Smooth muscle cell (in vitro differentiated cells): ENCODE data around the gene DNMBP. TPM values are rescaled to one million over a fixed set of nuclear protein-coding genes. Genes with fewer than 3 reads are reported as not detected.
A peak's percentile ranks its signal among the peaks of the same experiment; 100 is the strongest.

ENCODE experiments used
- DNase-seq: peaks from one replicate; lab custom pipeline; 2025; ENCODE audit not compliant: unreplicated experiment; lab: John Stamatoyannopoulos, UW
- H2AFZ ChIP-seq: fragments of 200-600 bp; sonication (generic); 2 replicates; pipeline ENCODE4 v1.6.0; 2016; ENCODE audit warnings: antibody characterized with exemption, low read depth, mild to moderate bottlenecking
- H3F3A ChIP-seq: fragments of 200-600 bp; sonication (generic); 2 replicates; pipeline ENCODE4 v1.6.0; 2017; ENCODE audit warnings: antibody characterized with exemption, low read depth
- H3K27ac ChIP-seq: fragments of 200-600 bp; sonication (generic); 2 replicates; pipeline ENCODE4 v1.5.1; 2016; ENCODE audit warnings: low read depth, mild to moderate bottlenecking
- H3K27me3 ChIP-seq: fragments of 200-600 bp; sonication (generic); 2 replicates; pipeline ENCODE4 v1.6.1; 2016; ENCODE audit warnings: low read depth, mild to moderate bottlenecking
- H3K36me3 ChIP-seq: fragments of 200-600 bp; sonication (generic); 2 replicates; pipeline ENCODE4 v1.5.1; 2016; ENCODE audit warnings: low read depth
- H3K4me1 ChIP-seq: fragments of 200-600 bp; sonication (generic); 2 replicates; pipeline ENCODE4 v1.5.1; 2016; ENCODE audit warnings: low read depth
- H3K4me2 ChIP-seq: fragments of 200-600 bp; sonication (generic); 2 replicates; pipeline ENCODE4 v1.6.0; 2016; ENCODE audit warnings: mild to moderate bottlenecking
- H3K4me3 ChIP-seq: fragments of 200-600 bp; sonication (generic); 2 replicates; pipeline ENCODE4 v1.5.1; 2016; ENCODE audit warnings: mild to moderate bottlenecking
- H3K79me2 ChIP-seq: fragments of 200-600 bp; sonication (generic); 2 replicates; pipeline ENCODE4 v1.6.0; 2016; ENCODE audit warnings: low read depth, mild to moderate bottlenecking
- H3K9ac ChIP-seq: fragments of 200-600 bp; sonication (generic); 2 replicates; pipeline ENCODE4 v1.6.0; 2016; ENCODE audit warnings: low read depth
- H3K9me3 ChIP-seq: fragments of 200-600 bp; sonication (generic); replicated peaks from 2 replicates; pipeline ENCODE4 v1.5.1; 2016; ENCODE audit warnings: low read depth
- H4K20me1 ChIP-seq: fragments of 200-600 bp; sonication (generic); 2 replicates; pipeline ENCODE4 v1.6.0; 2016; ENCODE audit warnings: low read depth
- WGBS: methylation state at CpG from one replicate; pipeline ENCODE4 v1.1.7; 2016; ENCODE audit warnings: low lambda C conversion rate; 5-methylcytosine and 5-hydroxymethylcytosine counted together
- polyA plus RNA-seq: library from polyadenylated mRNA; unstranded; fragments of >200 nt; fragmentation: Nextera tagmentation; extraction: Ambion mirVana; gene quantifications from 2 replicates; pipeline ENCODE4 v1.2.1, GENCODE V29; 2016
- total RNA-seq: library from RNA; depleted of rRNA; stranded (reverse); fragments of >200 nt; gene quantifications from 2 replicates; pipeline ENCODE4 v1.2.3, GENCODE V29; 2014
- TF ChIP-seq, protein P1 (sequence below): fragments of 200-600 bp; sonication (generic); IDR thresholded peaks from 2 replicates; pipeline ENCODE4 v1.5.1; 2017; ENCODE audit warnings: borderline replicate concordance, mild to moderate bottlenecking, antibody characterized with exemption; ENCODE audit not compliant: insufficient read depth, poor library complexity, severe bottlenecking

Gene DNMBP
- total and polyA plus RNA-seq, 2 experiments from 2014 or later, result 9.4 to 17.9 TPM

DNA sequence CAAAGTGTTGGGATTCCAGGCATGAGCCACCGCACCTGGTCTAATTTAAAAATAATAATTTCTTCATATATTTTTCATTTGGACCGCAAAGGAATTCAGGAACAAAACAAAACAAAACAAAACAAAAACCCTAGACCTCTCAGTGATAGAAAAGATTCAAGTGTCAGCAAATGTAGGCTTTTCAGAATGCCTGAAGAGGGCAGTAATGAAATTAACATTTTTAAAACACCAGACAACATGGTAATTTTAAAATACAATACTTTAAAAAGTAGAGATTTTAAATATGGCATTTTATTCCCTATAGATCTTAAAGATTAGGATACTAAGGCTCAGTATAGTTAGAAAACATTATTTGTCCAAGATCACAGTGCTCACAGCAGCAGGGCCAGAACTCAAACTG, 36.6 kb downstream of the DNMBP start:
- H3K4me2 ChIP-seq, result no peak overlapping the region
- no peak overlapping the region for H3K9ac ChIP-seq
- peaks cover 18% of the 10 kb centered on the region for H3K4me1 ChIP-seq
- H4K20me1 ChIP-seq, result no peaks in the 10 kb centered on the region
- no peaks in the 10 kb centered on the region for H3K9me3 ChIP-seq
- no peaks in the 10 kb centered on the region for H3K27me3 ChIP-seq
- H3K4me3 ChIP-seq, result no peak overlapping the region
- peaks cover 6% of the 10 kb centered on the region for H3K36me3 ChIP-seq
- no peak overlapping the region for H2AFZ ChIP-seq
- DNase-seq, result no peak
- WGBS, result 95% methylated on average over 2 of the region's 2 CpGs
- peaks cover 71% of the 10 kb centered on the region for H3K79me2 ChIP-seq
- H3K27ac ChIP-seq, result no peak overlapping the region
- peaks cover 28% of the 10 kb centered on the region for H3F3A ChIP-seq
- TF ChIP-seq, protein P1, sequence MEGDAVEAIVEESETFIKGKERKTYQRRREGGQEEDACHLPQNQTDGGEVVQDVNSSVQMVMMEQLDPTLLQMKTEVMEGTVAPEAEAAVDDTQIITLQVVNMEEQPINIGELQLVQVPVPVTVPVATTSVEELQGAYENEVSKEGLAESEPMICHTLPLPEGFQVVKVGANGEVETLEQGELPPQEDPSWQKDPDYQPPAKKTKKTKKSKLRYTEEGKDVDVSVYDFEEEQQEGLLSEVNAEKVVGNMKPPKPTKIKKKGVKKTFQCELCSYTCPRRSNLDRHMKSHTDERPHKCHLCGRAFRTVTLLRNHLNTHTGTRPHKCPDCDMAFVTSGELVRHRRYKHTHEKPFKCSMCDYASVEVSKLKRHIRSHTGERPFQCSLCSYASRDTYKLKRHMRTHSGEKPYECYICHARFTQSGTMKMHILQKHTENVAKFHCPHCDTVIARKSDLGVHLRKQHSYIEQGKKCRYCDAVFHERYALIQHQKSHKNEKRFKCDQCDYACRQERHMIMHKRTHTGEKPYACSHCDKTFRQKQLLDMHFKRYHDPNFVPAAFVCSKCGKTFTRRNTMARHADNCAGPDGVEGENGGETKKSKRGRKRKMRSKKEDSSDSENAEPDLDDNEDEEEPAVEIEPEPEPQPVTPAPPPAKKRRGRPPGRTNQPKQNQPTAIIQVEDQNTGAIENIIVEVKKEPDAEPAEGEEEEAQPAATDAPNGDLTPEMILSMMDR, result peak; percentile 16

DNA sequence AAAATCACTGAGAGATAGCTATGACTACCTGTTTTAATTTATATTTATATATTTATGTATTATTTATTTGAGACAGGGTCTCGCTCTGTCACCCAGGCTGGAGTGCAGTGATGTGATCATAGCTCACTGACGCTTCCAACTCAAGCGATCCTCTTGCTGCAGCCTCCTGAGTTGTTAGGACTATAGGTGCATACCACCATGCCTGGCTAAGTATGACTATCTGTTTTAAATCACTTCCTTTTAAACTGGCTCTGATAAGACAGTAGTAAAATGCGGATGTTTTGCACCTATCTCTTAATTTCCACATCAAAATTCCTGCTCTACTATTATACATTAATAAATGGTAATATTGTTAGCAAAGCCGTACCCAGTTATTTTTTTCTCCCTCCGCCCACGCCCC, 41.8 kb downstream of the DNMBP start:
- Histone ChIP-seq H2AFZ (no peak overlapping the region), H3K9ac (no peak overlapping the region), H3K27me3 (no peaks in the 10 kb centered on the region), H3K4me1 (peaks cover 3% of the 10 kb centered on the region), H3K4me3 (no peak overlapping the region), H3K79me2 (peaks cover 34% of the 10 kb centered on the region), H3K36me3 (peaks cover 6% of the 10 kb centered on the region), H3K27ac (peak overlapping the region; percentile 90), H4K20me1 (no peaks in the 10 kb centered on the region), H3K4me2 (no peak overlapping the region), H3K9me3 (no peaks in the 10 kb centered on the region), H3F3A (peaks cover 30% of the 10 kb centered on the region)
- DNase-seq, result no peak
- TF ChIP-seq, protein P1, result no peak
- WGBS, result 69% methylated on average over 7 of the region's 7 CpGs

DNA sequence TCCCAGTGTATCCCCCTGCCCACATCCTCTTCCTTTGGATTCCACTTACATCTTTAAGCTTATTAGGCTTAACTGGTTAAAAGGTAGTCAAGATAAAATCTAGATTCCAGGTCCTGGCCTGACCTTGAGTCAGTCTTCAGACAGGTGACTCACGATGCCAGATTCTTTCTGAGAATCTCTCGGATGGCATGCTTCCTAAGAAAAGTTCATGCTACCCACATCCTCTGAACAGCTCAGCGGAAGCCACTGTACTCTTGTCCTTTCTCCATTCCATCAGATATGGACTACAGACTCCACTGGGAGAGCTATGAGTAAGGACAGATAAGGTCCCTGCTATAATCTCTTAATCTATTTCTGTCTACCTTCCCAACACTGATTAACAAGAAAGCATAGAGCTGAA, 43.4 kb downstream of the DNMBP start:
- H3K36me3 ChIP-seq, result peaks cover 6% of the 10 kb centered on the region
- no peaks in the 10 kb centered on the region for H3K27me3 ChIP-seq
- H2AFZ ChIP-seq, result no peak overlapping the region
- TF ChIP-seq, protein P1, result no peak
- H4K20me1 ChIP-seq, result no peaks in the 10 kb centered on the region
- H3K4me2 ChIP-seq, result peak overlapping the region; percentile 27
- H3F3A ChIP-seq, result peaks cover 30% of the 10 kb centered on the region
- peaks cover 22% of the 10 kb centered on the region for H3K79me2 ChIP-seq
- H3K4me3 ChIP-seq, result no peak overlapping the region
- DNase-seq, result no peak
- no peaks in the 10 kb centered on the region for H3K9me3 ChIP-seq
- peak overlapping the region; percentile 90 for H3K27ac ChIP-seq
- H3K9ac ChIP-seq, result peak overlapping the region; percentile 58
- H3K4me1 ChIP-seq, result peaks cover 3% of the 10 kb centered on the region
- WGBS, result 4% methylated on average over 3 of the region's 3 CpGs

DNA sequence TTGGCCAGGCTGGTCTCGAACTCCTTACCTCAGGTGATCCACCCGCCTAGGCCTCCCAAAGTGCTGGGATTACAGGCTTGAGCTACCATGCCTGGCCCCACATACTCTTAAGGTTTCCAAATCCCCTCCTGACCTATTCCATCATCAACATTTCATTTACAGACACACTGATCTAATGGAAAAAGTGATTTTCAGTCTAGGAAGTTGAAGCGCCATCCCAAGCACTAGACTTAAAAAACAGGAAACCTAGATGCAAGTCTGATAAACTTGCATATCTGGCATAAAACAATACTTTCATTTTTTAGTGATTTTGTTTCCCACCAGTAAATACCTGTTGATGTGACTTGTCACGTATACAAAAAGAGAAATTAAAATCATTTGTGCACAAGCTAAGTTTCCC, 44.0 kb downstream of the DNMBP start:
- H3K36me3 ChIP-seq, result peaks cover 6% of the 10 kb centered on the region
- TF ChIP-seq, protein P1, result no peak
- peak overlapping the region; percentile 90 for H3K27ac ChIP-seq
- H3K79me2 ChIP-seq, result peaks cover 17% of the 10 kb centered on the region
- H3K9ac ChIP-seq, result peak overlapping the region; percentile 58
- peak overlapping the region; percentile 27 for H3K4me2 ChIP-seq
- DNase-seq, result no peak
- H3K4me3 ChIP-seq, result no peak overlapping the region
- H4K20me1 ChIP-seq, result no peaks in the 10 kb centered on the region
- H3K27me3 ChIP-seq, result no peaks in the 10 kb centered on the region
- peaks cover 30% of the 10 kb centered on the region for H3F3A ChIP-seq
- H2AFZ ChIP-seq, result no peak overlapping the region
- WGBS, result 71% methylated on average over 4 of the region's 4 CpGs
- H3K9me3 ChIP-seq, result no peaks in the 10 kb centered on the region
- H3K4me1 ChIP-seq, result peaks cover 3% of the 10 kb centered on the region
